GM23338 (cell line): Measurements from ENCODE around the gene TMEM52. TPM values are rescaled to one million over a fixed set of nuclear protein-coding genes. Genes with fewer than 3 reads are reported as not detected.

Source experiments
- ATAC-seq: fragments of 200-7000 bp; cut with Tn5 transposase; 3 replicates; pipeline ENCODE4 v1.9.1; 2020
- DNase-seq: peaks from one replicate; pipeline ENCODE4 v3.0.0-alpha.2; 2015; ENCODE audit warnings: low spot score
- H2AFZ ChIP-seq: fragments of 200-600 bp; sonication (generic); 2 replicates; pipeline ENCODE4 v1.8.0; 2016; ENCODE audit warnings: antibody characterized with exemption, mild to moderate bottlenecking, moderate library complexity
- H3F3A ChIP-seq: fragments of 200-600 bp; sonication (generic); replicated peaks from 2 replicates; pipeline ENCODE4 v1.8.0; 2017; ENCODE audit warnings: antibody characterized with exemption, mixed run types, low read depth
- H3K27ac ChIP-seq: fragments of 200-600 bp; sonication (generic); 2 replicates; pipeline ENCODE4 v1.6.1; 2016; ENCODE audit warnings: low read depth
- H3K27me3 ChIP-seq: fragments of 200-600 bp; sonication (generic); 2 replicates; pipeline ENCODE4 v1.8.0; 2016; ENCODE audit warnings: mild to moderate bottlenecking, mixed run types, moderate library complexity; ENCODE audit not compliant: insufficient read depth
- H3K36me3 ChIP-seq: fragments of 200-600 bp; sonication (generic); 2 replicates; pipeline ENCODE4 v1.8.0; 2016; ENCODE audit warnings: mild to moderate bottlenecking; ENCODE audit not compliant: insufficient read depth
- H3K4me1 ChIP-seq: fragments of 200-600 bp; sonication (generic); 2 replicates; pipeline ENCODE4 v1.8.0; 2016; ENCODE audit warnings: mild to moderate bottlenecking, moderate library complexity; ENCODE audit not compliant: insufficient read depth
- H3K4me2 ChIP-seq: fragments of 200-600 bp; sonication (generic); 2 replicates; pipeline ENCODE4 v1.7.1; 2017; ENCODE audit warnings: mixed run types
- H3K4me3 ChIP-seq: fragments of 200-600 bp; sonication (generic); 2 replicates; pipeline ENCODE4 v1.6.1; 2016; ENCODE audit warnings: mixed run types
- H3K79me2 ChIP-seq: fragments of 200-600 bp; sonication (generic); replicated peaks from 2 replicates; pipeline ENCODE4 v1.8.0; 2017; ENCODE audit warnings: mild to moderate bottlenecking; ENCODE audit not compliant: insufficient read depth
- H3K9me2 ChIP-seq: fragments of 200-600 bp; sonication (generic); 2 replicates; pipeline ENCODE4 v1.8.0; 2017; ENCODE audit not compliant: insufficient read depth
- H4K20me1 ChIP-seq: fragments of 200-600 bp; sonication (generic); replicated peaks from 2 replicates; pipeline ENCODE4 v1.8.0; 2017; ENCODE audit warnings: mild to moderate bottlenecking; ENCODE audit not compliant: insufficient read depth
- H3K27ac Mint-ChIP-seq: 2 replicates; pipeline ENCODE4 v1.8.0; 2020; ENCODE audit warnings: inconsistent platforms, mild to moderate bottlenecking, moderate library complexity, mixed read lengths
- H3K27me3 Mint-ChIP-seq: 3 replicates; pipeline ENCODE4 v1.8.0; 2022; ENCODE audit warnings: low read depth, mild to moderate bottlenecking, moderate library complexity, mixed read lengths, inconsistent platforms; ENCODE audit not compliant: insufficient read depth, poor library complexity
- H3K36me3 Mint-ChIP-seq: 3 replicates; pipeline ENCODE4 v1.8.0; 2021; ENCODE audit warnings: low read depth, mild to moderate bottlenecking, inconsistent platforms, moderate library complexity, mixed read lengths
- H3K4me1 Mint-ChIP-seq: 3 replicates; pipeline ENCODE4 v1.8.0; 2020; ENCODE audit warnings: mild to moderate bottlenecking, inconsistent platforms, mixed read lengths
- H3K4me3 Mint-ChIP-seq: 3 replicates; pipeline ENCODE4 v1.8.0; 2021; ENCODE audit warnings: moderate library complexity, mild to moderate bottlenecking, inconsistent platforms, mixed read lengths
- H3K9me3 Mint-ChIP-seq: 3 replicates; pipeline ENCODE4 v1.8.0; 2020; ENCODE audit warnings: moderate library complexity, mild to moderate bottlenecking, inconsistent platforms, mixed read lengths
- CREB1 ChIP-seq: fragments of 250-450 bp; sonication (Bioruptor Pico); IDR thresholded peaks from 2 replicates; pipeline ENCODE4 v1.5.0; 2020; ENCODE audit warnings: low read depth, mild to moderate bottlenecking, moderate library complexity
- EZH2 ChIP-seq: fragments of 200-600 bp; sonication (generic); IDR thresholded peaks from one replicate; pipeline ENCODE4 v1.8.0; 2017; ENCODE audit warnings: antibody characterized with exemption, mild to moderate bottlenecking, low read depth; ENCODE audit not compliant: unreplicated experiment
- EZH2phosphoT487 ChIP-seq: fragments of 200-600 bp; sonication (generic); IDR thresholded peaks from one replicate; pipeline ENCODE4 v1.8.1; 2018; ENCODE audit warnings: antibody characterized with exemption; ENCODE audit not compliant: unreplicated experiment
- NANOG ChIP-seq: IDR thresholded peaks from 2 replicates; pipeline ENCODE4 v1.6.1; 2016; ENCODE audit warnings: antibody characterized with exemption, borderline replicate concordance
- POLR2AphosphoS5 ChIP-seq: IDR thresholded peaks from 2 replicates; pipeline ENCODE4 v1.6.1; 2016; ENCODE audit warnings: antibody characterized with exemption, low read depth
- REST ChIP-seq: IDR thresholded peaks from one replicate; pipeline ENCODE4 v1.6.1; 2018; ENCODE audit warnings: antibody characterized with exemption; ENCODE audit not compliant: unreplicated experiment
- ZNF114 ChIP-seq: fragments of 250-450 bp; sonication (Bioruptor Pico); IDR thresholded peaks from 2 replicates; pipeline ENCODE4 v1.5.0; 2020; ENCODE audit warnings: mild to moderate bottlenecking, moderate library complexity
- polyA plus RNA-seq: library from polyadenylated mRNA; unstranded; fragments of >200 nt; fragmentation: Nextera tagmentation; extraction: Ambion mirVana; gene quantifications from 2 replicates; pipeline ENCODE4 v1.2.1, GENCODE V29; 2016
- total RNA-seq: library from RNA; depleted of rRNA; stranded (reverse); fragments of >200 nt; shearing (Covaris generic); gene quantifications from 2 replicates; pipeline ENCODE4 v1.2.3, GENCODE V29; 2014
- TF ChIP-seq, protein P1 (sequence below), 2 experiments: fragments of 200-600 bp in 1 of 2; sonication (generic) in 1 of 2; conservative IDR thresholded peaks; 2 replicates each; pipeline versions ENCODE4 v1.5.1 to v1.6.1; 2016 to 2017; ENCODE audit warnings: antibody characterized with exemption in 2 of 2, low read depth in 2 of 2, mild to moderate bottlenecking in 2 of 2, moderate library complexity in 1 of 2
- TF ChIP-seq, protein P2 (sequence below): fragments of 250-450 bp; sonication (Bioruptor Pico); IDR thresholded peaks from 2 replicates; pipeline ENCODE4 v1.5.0; 2020; ENCODE audit warnings: mild to moderate bottlenecking, moderate library complexity
- TF ChIP-seq, protein P3 (sequence below): IDR thresholded peaks from 2 replicates; pipeline ENCODE4 v1.6.1; 2016; ENCODE audit warnings: antibody characterized with exemption

The TMEM52 gene
- total and polyA plus RNA-seq, 2 experiments from 2014 or later: 19.5 to 25.0 TPM

GRCh38 chr1:1929102-1929638, 10.1 kb upstream of the TMEM52 start:
- Histone ChIP-seq H3K36me3 (no peaks in the 10 kb centered on the region), H3F3A (0 out of 2 replicates have a peak, but pooled peaks cover 10% of the 10 kb centered on the region), H3K79me2 (no peaks in the 10 kb centered on the region), H3K4me3 (no peak overlapping the region), H3K27ac (no peak overlapping the region), H3K27me3 (no peaks in the 10 kb centered on the region), H3K9me2 (0 out of 2 replicates have a peak, but pooled peaks cover 3% of the 10 kb centered on the region), H4K20me1 (no peaks in the 10 kb centered on the region), H3K4me1 (no peaks in the 10 kb centered on the region), H3K4me2 (no peak overlapping the region), H2AFZ (peak overlapping the region; percentile 74)
- ATAC-seq (no peak; the same call in 2 of the 3 replicates), DNase-seq (no peak)
- no peak overlapping the region for H3K4me3 Mint-ChIP-seq
- H3K27ac Mint-ChIP-seq: no peak overlapping the region
- H3K36me3 Mint-ChIP-seq: no peaks in the 10 kb centered on the region
- H3K9me3 Mint-ChIP-seq: peaks cover 16% of the 10 kb centered on the region
- H3K27me3 Mint-ChIP-seq: peaks cover 5% of the 10 kb centered on the region
- no peak for TF ChIP-seq CREB1
- TF ChIP-seq EZH2phosphoT487: no peak
- TF ChIP-seq NANOG: no peak
- TF ChIP-seq REST: no peak
- TF ChIP-seq, protein P1, sequence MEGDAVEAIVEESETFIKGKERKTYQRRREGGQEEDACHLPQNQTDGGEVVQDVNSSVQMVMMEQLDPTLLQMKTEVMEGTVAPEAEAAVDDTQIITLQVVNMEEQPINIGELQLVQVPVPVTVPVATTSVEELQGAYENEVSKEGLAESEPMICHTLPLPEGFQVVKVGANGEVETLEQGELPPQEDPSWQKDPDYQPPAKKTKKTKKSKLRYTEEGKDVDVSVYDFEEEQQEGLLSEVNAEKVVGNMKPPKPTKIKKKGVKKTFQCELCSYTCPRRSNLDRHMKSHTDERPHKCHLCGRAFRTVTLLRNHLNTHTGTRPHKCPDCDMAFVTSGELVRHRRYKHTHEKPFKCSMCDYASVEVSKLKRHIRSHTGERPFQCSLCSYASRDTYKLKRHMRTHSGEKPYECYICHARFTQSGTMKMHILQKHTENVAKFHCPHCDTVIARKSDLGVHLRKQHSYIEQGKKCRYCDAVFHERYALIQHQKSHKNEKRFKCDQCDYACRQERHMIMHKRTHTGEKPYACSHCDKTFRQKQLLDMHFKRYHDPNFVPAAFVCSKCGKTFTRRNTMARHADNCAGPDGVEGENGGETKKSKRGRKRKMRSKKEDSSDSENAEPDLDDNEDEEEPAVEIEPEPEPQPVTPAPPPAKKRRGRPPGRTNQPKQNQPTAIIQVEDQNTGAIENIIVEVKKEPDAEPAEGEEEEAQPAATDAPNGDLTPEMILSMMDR (conservative IDR thresholded peaks at IDR 0.05; ENCODE audit: low read depth in 2 of 2): no peak
- TF ChIP-seq, protein P2, sequence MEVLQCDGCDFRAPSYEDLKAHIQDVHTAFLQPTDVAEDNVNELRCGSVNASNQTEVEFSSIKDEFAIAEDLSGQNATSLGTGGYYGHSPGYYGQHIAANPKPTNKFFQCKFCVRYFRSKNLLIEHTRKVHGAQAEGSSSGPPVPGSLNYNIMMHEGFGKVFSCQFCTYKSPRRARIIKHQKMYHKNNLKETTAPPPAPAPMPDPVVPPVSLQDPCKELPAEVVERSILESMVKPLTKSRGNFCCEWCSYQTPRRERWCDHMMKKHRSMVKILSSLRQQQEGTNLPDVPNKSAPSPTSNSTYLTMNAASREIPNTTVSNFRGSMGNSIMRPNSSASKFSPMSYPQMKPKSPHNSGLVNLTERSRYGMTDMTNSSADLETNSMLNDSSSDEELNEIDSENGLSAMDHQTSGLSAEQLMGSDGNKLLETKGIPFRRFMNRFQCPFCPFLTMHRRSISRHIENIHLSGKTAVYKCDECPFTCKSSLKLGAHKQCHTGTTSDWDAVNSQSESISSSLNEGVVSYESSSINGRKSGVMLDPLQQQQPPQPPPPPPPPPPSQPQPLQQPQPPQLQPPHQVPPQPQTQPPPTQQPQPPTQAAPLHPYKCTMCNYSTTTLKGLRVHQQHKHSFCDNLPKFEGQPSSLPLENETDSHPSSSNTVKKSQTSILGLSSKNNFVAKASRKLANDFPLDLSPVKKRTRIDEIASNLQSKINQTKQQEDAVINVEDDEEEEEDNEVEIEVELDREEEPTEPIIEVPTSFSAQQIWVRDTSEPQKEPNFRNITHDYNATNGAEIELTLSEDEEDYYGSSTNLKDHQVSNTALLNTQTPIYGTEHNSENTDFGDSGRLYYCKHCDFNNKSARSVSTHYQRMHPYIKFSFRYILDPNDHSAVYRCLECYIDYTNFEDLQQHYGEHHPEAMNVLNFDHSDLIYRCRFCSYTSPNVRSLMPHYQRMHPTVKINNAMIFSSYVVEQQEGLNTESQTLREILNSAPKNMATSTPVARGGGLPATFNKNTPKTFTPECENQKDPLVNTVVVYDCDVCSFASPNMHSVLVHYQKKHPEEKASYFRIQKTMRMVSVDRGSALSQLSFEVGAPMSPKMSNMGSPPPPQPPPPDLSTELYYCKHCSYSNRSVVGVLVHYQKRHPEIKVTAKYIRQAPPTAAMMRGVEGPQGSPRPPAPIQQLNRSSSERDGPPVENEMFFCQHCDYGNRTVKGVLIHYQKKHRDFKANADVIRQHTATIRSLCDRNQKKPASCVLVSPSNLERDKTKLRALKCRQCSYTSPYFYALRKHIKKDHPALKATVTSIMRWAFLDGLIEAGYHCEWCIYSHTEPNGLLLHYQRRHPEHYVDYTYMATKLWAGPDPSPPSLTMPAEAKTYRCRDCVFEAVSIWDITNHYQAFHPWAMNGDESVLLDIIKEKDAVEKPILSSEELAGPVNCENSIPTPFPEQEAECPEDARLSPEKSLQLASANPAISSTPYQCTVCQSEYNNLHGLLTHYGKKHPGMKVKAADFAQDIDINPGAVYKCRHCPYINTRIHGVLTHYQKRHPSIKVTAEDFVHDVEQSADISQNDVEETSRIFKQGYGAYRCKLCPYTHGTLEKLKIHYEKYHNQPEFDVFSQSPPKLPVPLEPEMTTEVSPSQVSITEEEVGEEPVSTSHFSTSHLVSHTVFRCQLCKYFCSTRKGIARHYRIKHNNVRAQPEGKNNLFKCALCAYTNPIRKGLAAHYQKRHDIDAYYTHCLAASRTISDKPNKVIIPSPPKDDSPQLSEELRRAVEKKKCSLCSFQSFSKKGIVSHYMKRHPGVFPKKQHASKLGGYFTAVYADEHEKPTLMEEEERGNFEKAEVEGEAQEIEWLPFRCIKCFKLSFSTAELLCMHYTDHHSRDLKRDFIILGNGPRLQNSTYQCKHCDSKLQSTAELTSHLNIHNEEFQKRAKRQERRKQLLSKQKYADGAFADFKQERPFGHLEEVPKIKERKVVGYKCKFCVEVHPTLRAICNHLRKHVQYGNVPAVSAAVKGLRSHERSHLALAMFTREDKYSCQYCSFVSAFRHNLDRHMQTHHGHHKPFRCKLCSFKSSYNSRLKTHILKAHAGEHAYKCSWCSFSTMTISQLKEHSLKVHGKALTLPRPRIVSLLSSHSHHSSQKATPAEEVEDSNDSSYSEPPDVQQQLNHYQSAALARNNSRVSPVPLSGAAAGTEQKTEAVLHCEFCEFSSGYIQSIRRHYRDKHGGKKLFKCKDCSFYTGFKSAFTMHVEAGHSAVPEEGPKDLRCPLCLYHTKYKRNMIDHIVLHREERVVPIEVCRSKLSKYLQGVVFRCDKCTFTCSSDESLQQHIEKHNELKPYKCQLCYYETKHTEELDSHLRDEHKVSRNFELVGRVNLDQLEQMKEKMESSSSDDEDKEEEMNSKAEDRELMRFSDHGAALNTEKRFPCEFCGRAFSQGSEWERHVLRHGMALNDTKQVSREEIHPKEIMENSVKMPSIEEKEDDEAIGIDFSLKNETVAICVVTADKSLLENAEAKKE (CRISPR knock-in tag): no peak
- no peak for TF ChIP-seq EZH2
- TF ChIP-seq, protein P3, sequence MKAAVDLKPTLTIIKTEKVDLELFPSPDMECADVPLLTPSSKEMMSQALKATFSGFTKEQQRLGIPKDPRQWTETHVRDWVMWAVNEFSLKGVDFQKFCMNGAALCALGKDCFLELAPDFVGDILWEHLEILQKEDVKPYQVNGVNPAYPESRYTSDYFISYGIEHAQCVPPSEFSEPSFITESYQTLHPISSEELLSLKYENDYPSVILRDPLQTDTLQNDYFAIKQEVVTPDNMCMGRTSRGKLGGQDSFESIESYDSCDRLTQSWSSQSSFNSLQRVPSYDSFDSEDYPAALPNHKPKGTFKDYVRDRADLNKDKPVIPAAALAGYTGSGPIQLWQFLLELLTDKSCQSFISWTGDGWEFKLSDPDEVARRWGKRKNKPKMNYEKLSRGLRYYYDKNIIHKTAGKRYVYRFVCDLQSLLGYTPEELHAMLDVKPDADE: no peak
- no peak for TF ChIP-seq POLR2AphosphoS5
- no peak for TF ChIP-seq ZNF114
- no peaks in the 10 kb centered on the region for H3K4me1 Mint-ChIP-seq
